ENCODE results near the gene NLGN2.

NLGN2 gene

DNA sequence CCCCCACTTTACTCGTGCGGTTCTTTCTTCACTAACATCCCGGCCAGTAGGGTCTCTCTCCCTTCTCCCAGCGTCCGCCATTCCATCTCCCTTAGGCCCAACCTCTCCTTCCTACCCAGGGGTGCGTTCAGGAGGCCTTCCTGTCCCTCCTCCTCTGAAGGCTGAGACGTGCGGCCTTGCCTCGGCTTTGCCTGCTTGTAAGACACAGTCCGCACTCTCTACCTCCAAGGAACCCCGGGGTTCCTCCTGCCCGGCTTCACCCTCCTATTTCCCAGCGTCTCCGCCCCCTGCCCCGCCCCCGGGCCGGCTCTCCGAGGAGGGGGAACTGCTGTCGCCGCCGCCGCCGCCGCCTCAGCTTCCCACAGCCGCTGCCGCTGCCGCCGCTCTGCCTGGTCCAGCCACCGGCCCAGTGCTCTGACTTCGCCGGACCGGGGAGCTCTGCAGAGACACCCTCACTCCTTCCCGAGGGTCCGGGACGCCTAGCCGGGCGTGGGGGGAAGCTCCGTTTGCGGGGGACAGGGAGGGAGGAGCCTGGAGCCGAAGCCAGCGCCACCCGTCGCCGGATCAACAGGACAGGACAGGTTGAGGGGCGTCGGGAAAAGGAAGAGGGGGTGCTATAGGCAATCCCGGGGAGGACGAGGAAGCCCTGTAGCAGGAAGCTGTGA lies 30.4 kb downstream of the NLGN2 start:
- peaks cover 8% of the 10 kb centered on the region for H3K27me3 ChIP-seq (ENCODE audit: insufficient read depth, poor library complexity, severe bottlenecking)
- H3K4me3 ChIP-seq (replicated peaks; ENCODE audit: insufficient read depth, low read length), result peak overlapping the region; percentile 17; the same call in 1 of the 2 replicates
- TF ChIP-seq POLR2AphosphoS5 (IDR thresholded peaks at IDR 0.05; ENCODE audit: low read depth) (no peak), GABPA (IDR thresholded peaks at IDR 0.05; ENCODE audit: low read depth) (no peak), SPI1 (IDR thresholded peaks at IDR 0.05; ENCODE audit: borderline replicate concordance, low read depth) (no peak)
- TF ChIP-seq, protein P1, sequence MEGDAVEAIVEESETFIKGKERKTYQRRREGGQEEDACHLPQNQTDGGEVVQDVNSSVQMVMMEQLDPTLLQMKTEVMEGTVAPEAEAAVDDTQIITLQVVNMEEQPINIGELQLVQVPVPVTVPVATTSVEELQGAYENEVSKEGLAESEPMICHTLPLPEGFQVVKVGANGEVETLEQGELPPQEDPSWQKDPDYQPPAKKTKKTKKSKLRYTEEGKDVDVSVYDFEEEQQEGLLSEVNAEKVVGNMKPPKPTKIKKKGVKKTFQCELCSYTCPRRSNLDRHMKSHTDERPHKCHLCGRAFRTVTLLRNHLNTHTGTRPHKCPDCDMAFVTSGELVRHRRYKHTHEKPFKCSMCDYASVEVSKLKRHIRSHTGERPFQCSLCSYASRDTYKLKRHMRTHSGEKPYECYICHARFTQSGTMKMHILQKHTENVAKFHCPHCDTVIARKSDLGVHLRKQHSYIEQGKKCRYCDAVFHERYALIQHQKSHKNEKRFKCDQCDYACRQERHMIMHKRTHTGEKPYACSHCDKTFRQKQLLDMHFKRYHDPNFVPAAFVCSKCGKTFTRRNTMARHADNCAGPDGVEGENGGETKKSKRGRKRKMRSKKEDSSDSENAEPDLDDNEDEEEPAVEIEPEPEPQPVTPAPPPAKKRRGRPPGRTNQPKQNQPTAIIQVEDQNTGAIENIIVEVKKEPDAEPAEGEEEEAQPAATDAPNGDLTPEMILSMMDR (IDR thresholded peaks at IDR 0.05; ENCODE audit: insufficient read depth, low read length), result no peak
- TF ChIP-seq, protein P2, sequence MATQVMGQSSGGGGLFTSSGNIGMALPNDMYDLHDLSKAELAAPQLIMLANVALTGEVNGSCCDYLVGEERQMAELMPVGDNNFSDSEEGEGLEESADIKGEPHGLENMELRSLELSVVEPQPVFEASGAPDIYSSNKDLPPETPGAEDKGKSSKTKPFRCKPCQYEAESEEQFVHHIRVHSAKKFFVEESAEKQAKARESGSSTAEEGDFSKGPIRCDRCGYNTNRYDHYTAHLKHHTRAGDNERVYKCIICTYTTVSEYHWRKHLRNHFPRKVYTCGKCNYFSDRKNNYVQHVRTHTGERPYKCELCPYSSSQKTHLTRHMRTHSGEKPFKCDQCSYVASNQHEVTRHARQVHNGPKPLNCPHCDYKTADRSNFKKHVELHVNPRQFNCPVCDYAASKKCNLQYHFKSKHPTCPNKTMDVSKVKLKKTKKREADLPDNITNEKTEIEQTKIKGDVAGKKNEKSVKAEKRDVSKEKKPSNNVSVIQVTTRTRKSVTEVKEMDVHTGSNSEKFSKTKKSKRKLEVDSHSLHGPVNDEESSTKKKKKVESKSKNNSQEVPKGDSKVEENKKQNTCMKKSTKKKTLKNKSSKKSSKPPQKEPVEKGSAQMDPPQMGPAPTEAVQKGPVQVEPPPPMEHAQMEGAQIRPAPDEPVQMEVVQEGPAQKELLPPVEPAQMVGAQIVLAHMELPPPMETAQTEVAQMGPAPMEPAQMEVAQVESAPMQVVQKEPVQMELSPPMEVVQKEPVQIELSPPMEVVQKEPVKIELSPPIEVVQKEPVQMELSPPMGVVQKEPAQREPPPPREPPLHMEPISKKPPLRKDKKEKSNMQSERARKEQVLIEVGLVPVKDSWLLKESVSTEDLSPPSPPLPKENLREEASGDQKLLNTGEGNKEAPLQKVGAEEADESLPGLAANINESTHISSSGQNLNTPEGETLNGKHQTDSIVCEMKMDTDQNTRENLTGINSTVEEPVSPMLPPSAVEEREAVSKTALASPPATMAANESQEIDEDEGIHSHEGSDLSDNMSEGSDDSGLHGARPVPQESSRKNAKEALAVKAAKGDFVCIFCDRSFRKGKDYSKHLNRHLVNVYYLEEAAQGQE (IDR thresholded peaks at IDR 0.05; ENCODE audit: insufficient replicate concordance, low read depth), result no peak
- DNase-seq (ENCODE audit: low read depth in 1 of 2, low spot score in 1 of 2), result peak; percentile 26 to 60
- no peak overlapping the region for H3K27ac ChIP-seq (replicated peaks)

DNA sequence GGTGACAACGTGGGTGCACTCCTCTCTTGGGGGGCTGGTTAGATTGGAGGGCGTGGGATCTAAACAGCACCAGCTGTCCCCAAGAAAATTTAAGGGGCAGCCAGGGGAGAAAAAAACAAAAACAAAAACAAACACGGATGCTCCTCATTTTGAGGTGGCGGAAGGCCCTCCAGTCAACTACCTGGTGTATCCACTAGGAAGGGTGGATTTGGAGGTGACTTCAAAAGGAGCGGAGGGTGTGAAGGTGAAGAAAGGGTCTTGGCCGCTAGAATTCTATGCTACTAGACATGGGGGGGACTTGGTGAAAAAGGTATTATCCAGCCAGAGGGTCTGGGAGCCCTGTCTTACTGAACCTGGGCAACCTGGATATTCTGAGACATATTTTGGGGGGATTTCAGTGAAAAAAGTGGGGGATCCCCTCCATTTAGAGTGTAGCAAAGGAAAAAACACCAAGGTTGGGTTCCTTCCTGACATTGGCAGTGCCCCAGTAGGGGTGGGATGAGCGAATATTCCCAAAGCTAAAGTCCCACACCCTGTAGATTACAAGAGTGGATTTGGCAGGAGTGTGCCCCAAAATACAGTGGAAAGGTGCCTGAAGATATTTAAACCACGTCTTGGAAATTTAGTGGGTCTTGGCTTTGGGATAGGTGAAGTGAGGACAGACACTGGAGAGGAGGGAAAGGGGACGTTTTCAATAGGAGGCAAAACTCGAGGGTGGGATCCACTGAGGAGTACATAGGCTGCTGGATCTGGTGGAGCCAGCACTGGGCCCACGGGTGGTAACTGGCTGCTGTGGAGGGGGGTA lies 31.2 kb downstream of the NLGN2 start:
- TF ChIP-seq POLR2AphosphoS5 (IDR thresholded peaks at IDR 0.05; ENCODE audit: low read depth), result no peak

DNA sequence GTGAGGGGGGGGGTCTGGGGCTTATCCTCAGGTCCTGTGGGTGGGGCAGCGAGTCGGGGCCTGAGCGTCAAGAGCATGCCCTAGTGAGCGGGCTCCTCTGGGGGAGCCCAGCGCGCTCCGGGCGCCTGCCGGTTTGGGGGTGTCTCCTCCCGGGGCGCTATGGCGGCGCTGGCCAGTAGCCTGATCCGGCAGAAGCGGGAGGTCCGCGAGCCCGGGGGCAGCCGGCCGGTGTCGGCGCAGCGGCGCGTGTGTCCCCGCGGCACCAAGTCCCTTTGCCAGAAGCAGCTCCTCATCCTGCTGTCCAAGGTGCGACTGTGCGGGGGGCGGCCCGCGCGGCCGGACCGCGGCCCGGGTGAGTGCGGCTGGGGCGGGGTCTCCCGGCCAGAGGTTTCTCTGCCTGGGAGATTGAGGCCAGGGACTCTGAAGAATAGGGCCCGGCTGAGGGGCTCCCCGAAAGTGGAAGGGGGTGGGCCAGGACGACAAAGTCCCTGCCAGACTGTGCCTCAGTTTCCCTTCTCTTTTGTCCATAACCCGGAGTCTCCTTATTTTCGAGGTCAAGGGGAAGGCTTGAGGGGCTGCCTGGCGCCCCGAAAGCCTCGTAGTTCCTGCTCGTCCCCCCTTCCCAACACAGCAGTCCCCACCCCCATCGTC lies 31.9 kb downstream of the NLGN2 start, which contains the start of gene FGF11:
TSS of gene FGF11 (plus strand) at position 51 of the 651 bp plus-strand sequence. CDS start at position 160, 109 bp downstream.
- peak within 1 kb of the TSS; percentile 17 for H3K4me3 ChIP-seq (replicated peaks; ENCODE audit: insufficient read depth, low read length)

More for the DNA sequence above, 31.2 kb downstream of the NLGN2 start:
- H3K27ac ChIP-seq (replicated peaks), result no peak overlapping the region
- no peak overlapping the region; the same call in 1 of the 2 replicates for H3K4me3 ChIP-seq (replicated peaks; ENCODE audit: insufficient read depth, low read length)
- peaks cover 8% of the 10 kb centered on the region for H3K27me3 ChIP-seq (ENCODE audit: insufficient read depth, poor library complexity, severe bottlenecking)
- DNase-seq (ENCODE audit: low read depth in 1 of 2, low spot score in 1 of 2), result no peak

More for the DNA sequence above, 31.9 kb downstream of the NLGN2 start, which contains the start of gene FGF11:
- no peak for TF ChIP-seq SPI1 (IDR thresholded peaks at IDR 0.05; ENCODE audit: borderline replicate concordance, low read depth)
- TF ChIP-seq, protein P1 (IDR thresholded peaks at IDR 0.05; ENCODE audit: insufficient read depth, low read length), result no peak
- no peak for TF ChIP-seq POLR2AphosphoS5 (IDR thresholded peaks at IDR 0.05; ENCODE audit: low read depth)
- TF ChIP-seq GABPA (IDR thresholded peaks at IDR 0.05; ENCODE audit: low read depth), result no peak
- TF ChIP-seq, protein P2 (IDR thresholded peaks at IDR 0.05; ENCODE audit: insufficient replicate concordance, low read depth), result no peak
- DNase-seq (ENCODE audit: low read depth in 1 of 2, low spot score in 1 of 2), result no peak
- Histone ChIP-seq H3K27ac (replicated peaks) (no peak within 1 kb of the TSS), H3K27me3 (ENCODE audit: insufficient read depth, poor library complexity, severe bottlenecking) (peaks cover 8% of the 10 kb centered on the region)

Data from HL-60 (cell line).